ENCODE measurements around the gene MAPK13.
A peak's percentile ranks its signal among the peaks of the same experiment; 100 is the strongest.
"Not testable (repeated sequence)": the region's sequence is repeated elsewhere in the genome, so short reads cannot be mapped to it uniquely, and the experiment has no call there.

The MAPK13 gene
- total RNA-seq = 32.1 to 186 (median 95.1) reads per million in 18 experiments

GRCh38 chr6:36129941-36130666 is at the start of gene MAPK13:
TSS of gene MAPK13 (plus strand) at chr6:36130513. CDS start at chr6:36130583, 70 bp downstream.
- DNase-seq = peak; percentile 49 to 66

GRCh38 chr6:36082318-36082717 is 48.0 kb upstream of the MAPK13 start:
- DNase-seq = no peak

GRCh38 chr6:36083446-36083845 is 46.9 kb upstream of the MAPK13 start:
- no peak for DNase-seq

GRCh38 chr6:36088204-36088603 is 42.1 kb upstream of the MAPK13 start:
- not testable (repeated sequence) for DNase-seq

GRCh38 chr6:36089048-36089447 is 41.3 kb upstream of the MAPK13 start:
- DNase-seq = no peak

- no peak for DNase-seq
Observed at GRCh38 chr6:36094238-36094637, 36.1 kb upstream of the MAPK13 start.

GRCh38 chr6:36094753-36095496 is 35.4 kb upstream of the MAPK13 start:
- DNase-seq = peak; percentile 81 to 85

- DNase-seq = no peak
Observed at GRCh38 chr6:36095497-36096391, 34.6 kb upstream of the MAPK13 start.

- no peak for DNase-seq
Observed at GRCh38 chr6:36098253-36098919, 31.9 kb upstream of the MAPK13 start.

GRCh38 chr6:36098920-36099647 is 31.2 kb upstream of the MAPK13 start:
- DNase-seq = no peak

GRCh38 chr6:36099869-36100483 is 30.3 kb upstream of the MAPK13 start:
- no peak for DNase-seq

GRCh38 chr6:36101691-36102090 is 28.6 kb upstream of the MAPK13 start:
- DNase-seq = no peak

- no peak for DNase-seq
Observed at GRCh38 chr6:36102853-36103252, 27.5 kb upstream of the MAPK13 start.

- DNase-seq = no peak
Observed at GRCh38 chr6:36104836-36105235, 25.5 kb upstream of the MAPK13 start.

GRCh38 chr6:36109092-36109491 is 21.2 kb upstream of the MAPK13 start:
- DNase-seq = no peak

- no peak for DNase-seq
Observed at GRCh38 chr6:36110050-36110449, 20.3 kb upstream of the MAPK13 start.

GRCh38 chr6:36110863-36111262 is 19.4 kb upstream of the MAPK13 start:
- DNase-seq = no peak

- no peak for DNase-seq
Observed at GRCh38 chr6:36111526-36111925, 18.8 kb upstream of the MAPK13 start.

GRCh38 chr6:36113049-36113448 is 17.3 kb upstream of the MAPK13 start:
- no peak for DNase-seq

- no peak for DNase-seq
Observed at GRCh38 chr6:36113703-36114102, 16.6 kb upstream of the MAPK13 start.

- peak; percentile 9 to 40 for DNase-seq
Observed at GRCh38 chr6:36114798-36115408, 15.4 kb upstream of the MAPK13 start.

All from inflammatory macrophage (primary cell).